ENCODE results near the gene TBRG4.

TBRG4 gene

DNA sequence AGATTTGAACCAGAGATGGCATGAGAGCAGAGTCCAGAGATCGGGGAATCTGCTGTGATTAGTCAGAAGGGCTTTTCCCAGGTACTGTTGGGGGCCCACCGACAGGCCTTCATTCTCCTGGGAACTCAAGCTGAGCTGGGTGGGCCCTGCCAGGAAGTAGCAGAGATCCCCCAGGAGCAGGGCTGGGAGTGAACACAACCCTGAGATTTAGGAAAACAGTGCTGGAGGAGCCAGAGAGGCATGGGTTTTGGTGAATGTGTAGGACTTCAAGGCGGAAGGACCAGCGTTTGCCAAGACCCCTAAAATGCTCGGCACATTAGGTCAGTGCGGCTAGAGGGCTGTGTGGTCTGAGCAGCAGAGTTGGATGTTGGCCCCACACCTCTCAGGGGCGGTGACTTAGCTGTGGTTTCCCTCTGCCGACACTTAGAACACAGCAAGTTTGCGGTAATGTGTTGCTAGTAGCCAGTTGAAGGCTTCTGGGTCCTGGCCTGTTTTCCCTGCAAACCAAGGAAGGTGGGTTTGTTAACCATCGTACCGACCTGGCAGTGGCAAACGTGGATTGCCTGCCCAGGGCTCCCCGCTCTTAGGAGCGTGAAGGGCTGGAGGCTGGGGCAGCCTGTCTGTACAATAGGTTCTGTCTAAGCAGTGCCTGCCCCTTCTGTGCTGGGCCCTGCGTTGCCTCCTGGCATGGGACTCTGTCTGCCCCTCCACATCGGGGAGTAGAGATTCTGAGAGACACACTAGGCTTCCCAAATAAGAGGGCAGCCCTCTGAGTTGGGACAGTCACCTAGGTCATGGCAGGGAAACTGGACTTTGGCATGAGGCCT is 36.8 kb downstream of the TBRG4 start:
- DNase-seq (ENCODE audit: low read depth), result no peak

DNA sequence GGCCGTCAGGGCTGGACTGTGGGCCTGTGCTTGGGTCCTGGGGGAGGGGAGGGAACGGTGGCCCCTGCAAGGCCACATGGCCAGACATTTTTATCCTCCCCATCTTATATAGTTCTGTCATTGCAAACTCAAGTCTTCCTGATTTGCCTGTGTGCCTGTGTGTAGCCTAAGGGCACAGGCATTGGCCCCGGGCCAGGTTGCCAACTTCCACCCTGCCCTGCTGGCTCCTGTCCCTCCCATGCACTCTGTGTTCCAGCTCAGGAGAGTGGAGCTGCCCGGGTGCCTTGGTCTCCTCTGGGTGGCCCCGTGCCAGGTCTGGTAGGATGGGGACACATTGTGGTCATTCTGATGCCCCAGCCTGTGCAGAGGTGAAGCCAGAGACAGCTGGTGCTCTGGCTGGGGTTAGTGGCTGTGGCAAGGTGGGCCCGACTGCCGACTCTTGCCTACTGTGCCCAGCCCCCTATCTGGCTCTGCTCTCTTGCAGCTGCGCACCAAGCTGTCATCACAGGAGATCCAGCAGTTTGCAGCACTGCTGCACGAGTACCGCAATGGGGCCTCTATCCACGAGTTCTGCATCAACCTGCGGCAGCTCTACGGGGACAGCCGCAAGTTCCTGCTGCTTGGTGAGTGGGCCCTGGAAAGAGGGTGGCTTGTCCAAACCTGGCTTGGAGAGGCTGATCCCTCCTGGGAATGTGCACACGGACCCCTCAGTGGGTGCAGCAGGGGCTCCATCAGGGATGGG is 37.5 kb downstream of the TBRG4 start:
- no peak for DNase-seq (ENCODE audit: low read depth)

DNA sequence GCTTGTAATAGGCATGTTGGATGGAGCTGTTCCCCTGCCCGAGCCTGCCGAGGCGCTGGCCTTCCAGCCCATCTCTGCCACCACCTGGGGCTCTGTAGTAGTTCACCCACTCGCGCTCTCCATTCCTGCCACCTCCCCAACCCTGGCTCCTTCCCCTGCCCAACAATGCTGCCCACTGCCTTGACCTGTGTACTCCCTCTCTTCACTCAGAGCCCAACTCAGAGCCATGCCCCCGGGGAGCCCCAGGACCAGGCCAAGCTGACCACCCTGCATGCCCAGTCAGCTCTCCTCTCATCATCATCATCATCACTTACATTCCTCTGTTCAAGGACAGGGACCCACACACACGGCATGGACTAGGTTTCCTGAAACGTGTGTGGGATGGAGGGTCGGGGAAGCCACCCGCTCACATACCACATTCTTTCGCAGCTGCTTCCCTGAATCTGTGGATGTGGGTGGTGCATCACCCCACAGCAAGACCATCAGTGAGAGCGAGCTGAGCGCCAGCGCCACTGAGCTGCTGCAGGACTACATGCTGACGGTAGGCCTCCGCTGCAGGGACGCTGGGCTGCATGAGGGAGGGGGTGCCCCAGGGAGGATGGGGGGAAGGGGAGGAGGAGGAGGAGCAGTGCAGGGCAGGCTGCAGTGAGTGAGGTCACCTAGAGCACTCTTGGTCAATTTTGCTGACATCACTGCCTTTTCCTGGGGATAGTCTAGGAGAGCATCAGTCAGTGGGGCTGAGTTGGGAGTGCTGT is 38.3 kb downstream of the TBRG4 start:
- DNase-seq (ENCODE audit: low read depth), result no peak

DNA sequence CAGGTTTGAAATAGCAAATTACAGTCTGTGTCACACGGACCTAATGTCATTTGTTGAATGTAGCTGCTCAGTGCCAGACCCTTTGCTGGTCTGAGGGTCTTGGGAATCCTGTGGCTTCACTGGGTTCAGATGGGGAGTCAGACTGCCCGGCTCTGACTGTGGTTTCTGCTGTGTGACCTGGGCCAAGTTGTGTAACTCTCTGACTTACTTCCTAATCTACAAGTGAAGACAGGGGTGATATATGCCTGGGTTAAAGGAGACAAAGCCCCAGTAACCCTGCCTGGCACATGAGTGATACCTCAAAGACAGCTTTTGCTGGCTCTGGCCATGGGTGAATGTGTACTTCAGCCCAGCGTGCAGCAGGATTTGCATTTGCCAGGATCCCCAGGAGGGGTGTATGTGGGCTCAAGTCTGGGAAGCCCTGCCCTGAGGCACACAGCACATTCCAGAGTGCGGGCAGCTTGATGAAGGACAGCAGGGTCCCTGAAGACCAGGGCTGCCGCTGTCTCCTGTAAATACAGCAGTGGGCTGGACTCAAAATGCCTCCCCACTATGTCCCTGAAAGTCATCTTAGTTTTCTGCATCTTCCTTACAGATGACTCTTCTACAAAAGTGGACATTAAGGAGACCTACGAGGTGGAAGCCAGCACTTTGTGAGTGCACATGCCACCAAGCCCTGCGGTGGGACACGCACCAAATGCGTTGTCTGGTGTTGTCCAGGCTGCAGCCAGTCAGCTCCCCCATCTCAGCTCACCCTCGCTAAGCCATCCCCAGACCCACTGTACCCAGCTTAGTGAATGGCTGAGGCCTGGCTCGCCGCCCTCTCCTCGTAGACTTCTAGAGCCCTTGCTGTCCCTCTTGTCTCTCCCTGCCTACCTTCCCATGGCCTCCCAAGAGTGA is 39.1 kb downstream of the TBRG4 start:
- no peak for DNase-seq (ENCODE audit: low read depth)

DNA sequence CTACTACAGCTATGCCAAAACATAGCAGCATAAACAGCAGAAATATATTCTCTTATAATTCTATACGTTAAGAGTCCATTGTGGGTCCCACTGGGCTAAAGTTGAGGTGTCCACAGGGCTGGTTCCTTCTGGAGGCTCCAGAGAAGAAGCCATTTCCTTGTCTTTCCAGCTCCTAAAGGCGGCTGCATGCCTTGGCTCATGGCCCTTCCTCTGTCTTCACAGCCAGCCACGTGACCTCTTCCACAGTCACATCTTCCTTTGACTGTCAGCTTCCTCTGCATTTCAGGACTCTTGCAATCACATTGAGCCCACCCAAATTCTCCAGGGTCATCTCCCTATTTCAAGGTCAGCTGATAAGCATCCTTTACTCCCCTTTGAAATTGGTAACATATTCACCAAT is 40.0 kb downstream of the TBRG4 start:
- DNase-seq (ENCODE audit: low read depth), result no peak

DNA sequence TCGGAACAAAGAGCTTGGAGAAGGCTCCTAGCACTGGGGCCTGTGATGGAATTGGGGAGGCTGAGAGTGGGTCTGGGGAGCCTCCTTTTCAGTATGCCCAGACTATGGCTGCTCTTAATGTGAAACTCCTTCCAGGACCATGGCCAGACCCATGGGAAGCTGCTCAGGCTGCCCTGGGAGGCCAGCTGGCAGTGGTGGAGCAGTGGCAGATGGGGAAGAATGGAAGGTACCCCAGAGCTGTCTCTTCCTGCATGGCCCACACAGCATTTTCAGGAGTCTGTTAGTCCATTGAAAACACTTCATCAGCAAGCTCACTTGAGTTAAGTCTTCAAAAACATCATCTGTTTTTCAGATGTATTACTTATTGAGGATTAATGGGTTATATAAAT is 41.2 kb downstream of the TBRG4 start:
- no peak for DNase-seq (ENCODE audit: low read depth)

DNA sequence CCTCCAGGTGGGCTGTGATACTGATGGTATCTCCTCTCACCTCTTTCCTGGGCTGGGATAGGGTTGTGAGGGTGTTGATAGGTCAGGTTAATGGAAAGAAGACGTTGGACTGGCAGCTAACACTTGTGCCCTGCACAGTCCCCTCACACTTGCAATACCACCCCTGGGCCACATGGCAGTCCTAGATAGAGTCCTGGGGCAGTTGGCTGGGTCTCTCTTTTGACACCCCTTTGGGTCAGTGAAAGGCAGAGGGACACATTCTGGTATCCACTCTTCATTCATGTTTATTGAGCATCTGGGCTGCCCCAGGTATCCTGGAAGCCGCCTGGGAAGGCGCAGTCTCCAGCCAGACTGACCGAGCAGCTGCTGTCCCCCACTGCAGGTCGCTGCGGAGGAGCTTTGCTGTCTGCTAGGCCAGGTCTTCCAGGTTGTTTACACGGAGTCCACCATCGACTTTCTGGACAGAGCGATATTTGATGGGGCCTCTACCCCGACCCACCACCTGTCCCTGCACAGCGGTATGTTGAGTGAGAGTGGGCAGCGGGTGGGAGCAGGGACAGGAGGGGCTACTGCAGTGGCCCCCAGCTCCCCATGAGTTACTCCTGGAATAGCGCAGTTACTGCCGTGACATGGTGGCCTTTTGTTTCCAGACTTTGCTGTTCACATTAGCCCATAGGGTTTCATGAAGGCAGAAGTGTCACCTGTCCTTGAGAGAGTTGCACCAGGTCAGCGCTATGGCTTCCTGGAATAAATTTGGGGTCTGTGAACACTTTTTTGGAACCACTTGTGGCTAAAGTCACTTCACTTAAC is 41.8 kb downstream of the TBRG4 start:
- DNase-seq (ENCODE audit: low read depth), result no peak

DNA sequence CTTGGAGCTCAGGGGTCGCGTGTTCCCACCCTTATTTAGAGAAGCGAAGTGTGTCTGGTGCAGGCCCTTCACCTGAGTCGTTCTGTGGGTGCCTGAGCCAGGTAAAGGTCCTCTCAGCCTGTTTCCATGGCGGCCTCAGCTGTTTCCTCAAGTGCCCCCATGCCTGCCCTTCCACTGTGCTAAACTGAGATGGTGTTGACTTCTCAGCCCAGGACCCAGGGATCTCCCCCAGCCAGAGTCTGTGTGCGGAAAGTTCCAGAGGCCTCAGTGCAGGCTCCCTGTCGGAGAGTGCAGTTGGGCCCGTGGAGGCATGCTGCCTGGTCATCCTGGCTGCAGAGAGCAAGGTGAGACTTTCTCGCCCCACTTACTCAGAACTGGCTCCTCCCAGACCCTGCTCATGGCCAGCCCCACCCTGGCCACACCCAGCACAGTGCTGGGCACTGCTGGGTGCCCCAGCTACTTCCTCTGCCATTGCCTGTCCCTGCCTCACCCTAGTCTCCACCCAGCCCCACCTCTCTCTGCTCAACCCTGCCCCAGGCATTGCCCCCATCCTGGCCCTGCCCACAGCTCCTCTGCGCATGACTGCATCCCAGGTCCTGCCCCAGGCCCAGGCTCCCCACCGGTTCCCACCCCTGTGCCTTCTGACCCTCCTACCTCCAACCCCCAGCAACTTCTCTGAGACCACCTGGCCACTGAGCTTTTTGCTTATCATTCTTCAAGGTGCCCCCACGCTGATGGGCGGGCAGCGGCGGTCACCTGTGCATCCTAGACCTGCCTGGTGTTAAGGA is 43.1 kb downstream of the TBRG4 start:
- no peak for DNase-seq (ENCODE audit: low read depth)

DNA sequence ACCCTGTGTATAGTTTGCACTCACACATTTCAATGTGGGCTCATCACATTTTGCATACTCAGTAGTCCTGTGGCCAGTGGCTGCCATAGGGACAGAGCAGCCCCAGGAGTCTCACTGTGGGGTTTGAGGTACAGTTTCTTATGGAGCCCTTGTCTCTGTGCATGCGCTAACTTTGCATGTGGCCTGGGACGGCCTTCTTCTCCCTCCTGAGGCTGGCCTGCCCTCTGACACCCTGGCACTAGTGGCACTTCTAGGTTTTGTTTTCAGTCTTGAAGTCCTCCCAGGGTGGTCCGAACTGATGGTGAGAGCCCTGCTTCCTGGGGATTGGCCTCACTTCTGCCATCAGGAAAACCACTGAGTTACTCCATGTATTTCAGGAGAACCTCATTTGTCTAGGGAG is 43.9 kb downstream of the TBRG4 start:
- no peak for DNase-seq (ENCODE audit: low read depth)

DNA sequence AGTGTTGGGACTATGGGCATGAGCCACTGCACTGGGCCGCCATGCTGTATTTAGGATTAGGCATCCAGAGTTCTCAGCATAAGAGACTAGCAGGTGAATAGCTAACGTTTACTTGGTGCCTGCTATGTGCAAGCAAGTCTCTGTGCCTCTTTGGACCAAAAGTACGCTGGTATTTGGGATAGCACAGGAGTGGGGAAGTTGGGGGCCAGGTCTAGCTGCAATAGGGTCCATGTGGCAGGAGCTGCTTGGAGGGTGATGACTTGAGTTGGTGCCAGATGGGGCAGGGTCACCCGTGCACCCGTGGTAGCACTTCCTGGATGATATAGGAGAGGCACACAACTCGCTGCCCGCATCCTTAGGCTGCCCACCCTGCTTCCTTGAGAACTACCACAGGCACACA is 45.1 kb downstream of the TBRG4 start:
- no peak for DNase-seq (ENCODE audit: low read depth)

DNA sequence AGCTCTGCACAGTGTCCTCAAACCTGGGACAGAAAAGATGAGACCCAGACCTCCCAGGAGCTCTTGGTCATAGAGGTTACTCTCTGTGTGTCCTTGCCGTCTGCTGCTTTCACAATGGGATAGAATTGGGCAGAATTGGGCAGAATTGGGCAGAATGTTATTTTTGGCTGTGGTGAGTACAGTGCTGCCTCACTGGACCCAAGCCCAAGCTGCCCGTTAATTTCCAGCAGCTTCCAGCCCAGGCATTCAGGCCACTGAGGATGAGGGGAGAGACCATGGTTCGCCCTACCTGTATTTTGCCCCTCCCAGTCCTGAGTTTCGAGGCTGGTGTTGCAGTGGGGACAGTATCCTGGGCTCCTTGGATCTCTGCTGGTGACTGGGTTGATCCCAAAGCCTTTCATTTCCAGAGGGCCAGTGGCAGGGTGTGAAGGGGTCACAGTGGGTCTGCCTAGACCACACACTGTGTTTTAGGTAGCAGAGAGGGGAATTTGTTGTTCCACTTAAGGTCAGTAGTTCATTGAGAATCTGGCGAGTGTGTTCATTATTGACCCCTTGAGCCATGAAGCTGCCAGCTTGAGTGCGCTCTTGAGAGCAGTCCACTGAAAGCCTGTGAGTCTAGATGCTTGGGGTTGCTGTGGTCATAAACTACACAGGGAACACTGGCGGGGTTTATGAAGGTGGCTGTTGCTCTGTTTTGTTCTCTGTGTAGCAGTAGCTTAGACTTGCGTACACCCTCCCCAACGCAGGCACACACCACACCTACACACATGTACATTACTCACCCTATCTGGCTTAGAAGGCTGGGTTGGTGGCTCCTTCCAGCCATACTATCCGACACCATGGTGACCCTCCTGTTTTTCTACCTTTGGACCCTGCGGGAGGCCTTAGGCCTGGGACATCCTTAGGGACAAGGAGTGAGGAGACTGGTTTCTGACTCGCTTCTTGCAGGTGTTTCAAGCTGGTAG is 46.2 kb downstream of the TBRG4 start:
- DNase-seq (ENCODE audit: low read depth), result no peak

DNA sequence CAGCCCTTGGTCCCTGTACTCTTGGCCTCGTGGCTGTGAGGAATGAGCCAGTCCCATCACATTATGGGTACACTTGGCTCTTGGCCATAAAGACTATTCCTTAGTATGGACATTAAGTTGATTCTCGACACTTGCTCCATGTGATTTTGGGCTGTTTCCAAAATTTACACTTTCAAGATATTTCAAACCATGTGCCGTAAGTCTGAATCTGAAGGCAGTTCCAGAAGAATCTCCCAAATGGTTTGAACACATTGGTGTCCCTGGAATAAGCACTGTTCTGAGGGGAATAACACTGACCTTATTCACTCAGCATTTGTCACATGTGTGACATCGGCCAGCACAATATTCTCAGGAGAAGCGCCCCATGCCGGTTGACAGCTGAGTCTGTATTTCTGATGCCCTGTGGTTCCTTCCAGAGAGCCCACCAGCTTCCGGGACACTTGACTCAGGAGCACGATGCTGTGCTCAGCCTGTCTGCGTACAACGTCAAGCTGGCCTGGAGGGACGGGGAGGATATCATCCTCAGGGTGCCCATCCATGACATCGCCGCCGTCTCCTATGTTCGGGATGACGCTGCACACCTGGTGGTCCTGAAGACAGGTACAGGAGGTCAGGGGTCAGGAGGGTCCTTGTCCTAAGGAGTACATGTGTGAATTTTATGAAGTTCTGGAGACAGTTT is 47.3 kb downstream of the TBRG4 start:
- DNase-seq (ENCODE audit: low read depth), result no peak

DNA sequence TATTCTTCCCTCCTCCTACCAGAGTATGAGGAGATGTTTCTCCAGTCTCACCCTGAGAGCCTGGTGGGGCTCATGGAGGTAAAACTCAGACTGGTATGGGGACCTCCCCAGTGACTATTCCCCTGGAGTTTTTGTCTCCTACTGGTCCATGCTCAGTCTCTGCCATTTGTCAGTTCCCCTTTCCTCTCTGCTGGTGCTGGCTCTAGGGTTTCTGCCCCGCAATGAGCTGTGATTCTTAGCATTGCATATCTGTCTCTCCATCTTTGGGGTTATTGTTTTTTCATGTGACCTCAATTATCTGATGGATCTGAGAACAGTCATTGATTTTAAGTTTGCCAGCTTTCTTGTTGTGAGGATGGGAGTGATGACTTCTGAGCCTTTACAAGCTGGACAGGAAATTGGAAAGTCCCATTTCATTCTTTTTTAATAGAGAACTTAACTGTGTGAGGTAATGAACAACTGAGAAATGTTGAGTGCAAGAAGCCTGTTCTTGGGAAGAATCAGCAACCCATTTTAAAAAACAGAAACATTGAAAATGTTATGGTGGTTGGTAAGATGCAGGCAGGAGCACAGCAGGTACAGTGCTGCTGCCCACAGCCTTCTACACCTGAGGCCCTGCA is 49.6 kb downstream of the TBRG4 start:
- DNase-seq (ENCODE audit: low read depth), result no peak

DNA sequence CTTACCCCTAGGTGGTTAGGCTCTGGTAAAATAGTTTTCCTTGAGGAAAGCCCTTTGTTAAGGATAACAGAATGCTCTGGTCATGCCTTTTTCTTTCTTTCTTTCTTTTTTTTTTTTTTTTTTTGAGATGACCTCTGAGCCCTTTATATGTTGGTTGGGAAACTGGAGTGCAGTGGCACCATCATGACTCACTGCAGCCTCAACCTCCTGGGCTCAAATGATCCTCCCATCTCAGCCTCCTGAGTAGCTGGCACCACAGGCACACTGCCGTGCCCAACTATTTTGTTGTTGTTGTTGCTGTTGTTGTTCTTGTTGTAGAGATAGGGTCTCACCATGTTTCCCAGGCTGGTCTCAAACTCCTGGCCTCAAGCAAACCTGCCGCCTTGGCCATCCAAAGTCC is 50.1 kb downstream of the TBRG4 start:
- no peak for DNase-seq (ENCODE audit: low read depth)

DNA sequence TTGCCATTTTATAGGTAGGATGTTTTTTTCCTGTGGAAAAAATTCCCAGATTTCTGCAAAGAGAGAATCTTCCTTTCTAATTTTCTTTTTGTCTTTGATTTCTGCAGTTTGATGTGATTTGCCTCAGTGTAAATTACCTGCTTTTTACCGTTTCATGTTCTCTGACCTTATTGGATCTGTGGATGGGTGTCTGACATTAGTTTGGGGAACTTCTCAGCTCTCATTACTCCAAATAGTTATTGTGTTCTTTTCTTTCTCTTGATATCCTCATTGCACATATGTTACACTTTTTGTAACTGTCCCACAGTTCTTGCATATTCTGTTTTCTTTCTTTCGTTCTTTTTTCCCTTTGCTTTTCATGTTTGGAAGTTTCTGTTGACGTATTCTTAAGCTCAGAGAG is 51.2 kb downstream of the TBRG4 start:
- DNase-seq (ENCODE audit: low read depth), result no peak

DNA sequence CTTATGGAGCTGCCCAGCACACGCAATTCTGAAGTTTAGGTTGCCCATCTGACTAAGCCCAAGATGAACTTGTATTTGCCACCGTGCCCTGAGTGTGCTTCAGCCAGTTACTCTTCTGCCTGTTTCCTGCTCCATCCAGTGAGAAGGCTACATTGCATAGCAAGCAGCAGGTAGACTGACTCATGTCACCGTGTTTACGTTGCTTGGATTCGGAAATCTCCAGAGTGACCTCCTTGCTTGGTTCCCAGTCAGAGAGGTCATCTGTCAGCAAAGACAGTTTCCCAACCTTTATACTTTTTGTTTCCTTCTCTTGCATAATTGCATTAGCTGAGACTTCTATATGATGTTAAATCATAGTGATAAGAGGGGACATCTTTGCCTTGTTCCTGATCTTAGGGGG is 53.6 kb downstream of the TBRG4 start:
- DNase-seq (ENCODE audit: low read depth), result no peak

DNA sequence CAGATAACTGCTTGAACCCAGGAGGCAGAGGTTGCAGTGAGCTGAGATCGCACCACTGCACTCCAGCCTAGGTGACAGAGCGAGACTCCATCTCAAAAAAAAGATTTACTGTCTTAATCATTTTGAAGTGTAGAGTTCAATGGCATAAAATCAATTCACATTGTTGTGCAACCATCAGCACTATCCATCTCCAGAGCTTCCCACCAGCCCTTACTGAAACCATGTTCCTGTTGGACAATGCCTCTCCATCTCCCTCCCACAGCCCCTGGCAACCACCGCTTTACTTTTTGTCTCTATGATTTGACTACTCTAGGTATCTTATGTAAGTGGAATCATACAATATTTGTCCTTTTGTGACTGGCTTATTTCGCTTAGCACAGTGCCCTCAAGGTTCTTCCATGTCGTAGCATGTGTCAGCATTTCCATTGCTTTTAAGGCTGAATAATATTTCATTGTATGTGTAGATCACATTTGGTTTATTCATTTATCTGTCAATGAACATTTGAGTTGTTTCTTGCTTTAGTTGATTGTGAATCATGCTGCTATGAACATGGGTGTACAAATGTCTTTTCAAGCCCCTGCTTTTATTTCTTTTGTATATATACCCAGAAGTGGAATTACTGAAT is 55.8 kb downstream of the TBRG4 start:
- no peak for DNase-seq (ENCODE audit: low read depth)

DNA sequence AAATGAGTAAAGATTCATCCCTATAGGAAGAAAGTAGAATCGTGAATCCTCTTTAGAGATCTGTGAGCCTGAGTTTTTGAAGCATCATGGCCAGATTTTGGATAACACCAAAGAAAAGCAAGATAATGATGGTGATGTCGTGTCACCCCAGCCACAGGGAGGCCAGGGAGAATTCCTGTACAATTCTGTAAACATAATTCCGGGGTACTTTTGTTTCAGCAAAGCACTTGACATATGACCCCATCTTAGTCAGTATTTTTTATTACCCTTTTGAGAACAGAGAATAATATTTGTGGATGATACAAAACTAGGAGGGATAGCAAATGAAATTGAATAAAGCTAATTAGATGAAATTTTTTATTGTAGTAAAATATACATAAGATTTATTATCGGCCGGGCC is 56.5 kb downstream of the TBRG4 start:
- no peak for DNase-seq (ENCODE audit: low read depth)
